Measurements from ENCODE around the gene CREB3L2. TPM values are rescaled to one million over a fixed set of nuclear protein-coding genes. Genes with fewer than 3 reads are reported as not detected.

Gene CREB3L2
- total and polyA plus RNA-seq, 11 donors, result 4.0 to 40.6 (median 21.8) TPM

- H3K9me3 ChIP-seq, result no peaks in the 10 kb centered on the region
- H3K4me3 ChIP-seq, result no peak overlapping the region
- DNase-seq, result no peak
- no peaks in the 10 kb centered on the region for H3K4me1 ChIP-seq
- intact Hi-C loops (cut with DNase I), result no loop called here
- peaks cover 0 to 5% (median 0%) of the 10 kb centered on the region in 9 donors for H3K27me3 ChIP-seq
- H3K27ac ChIP-seq, result no peak overlapping the region
- ATAC-seq, result no peak
- no peaks in the 10 kb centered on the region for H3K36me3 ChIP-seq
- WGBS, 4 donors, result 23 to 29% (median 25%) methylated on average over 2 of the region's 2 CpGs
- TF ChIP-seq POLR2A (IDR thresholded peaks at IDR 0.05), result no peak
- TF ChIP-seq CTCF (IDR thresholded peaks at IDR 0.05), result no peak
Measured at GRCh38 chr7:138027100-138027499, 25.2 kb upstream of the CREB3L2 start.

- ATAC-seq (no peak), DNase-seq (no peak)
- Histone ChIP-seq H3K36me3 (no peaks in the 10 kb centered on the region), H3K4me1 (no peaks in the 10 kb centered on the region), H3K4me3 (no peak overlapping the region), H3K9me3 (no peaks in the 10 kb centered on the region), H3K27ac (no peak overlapping the region), H3K27me3 (peaks cover 0 to 5% (median 0%) of the 10 kb centered on the region in 9 donors)
- 92 to 98% (median 97%) methylated on average over 1 of the region's 1 CpG for WGBS, 4 donors
- intact Hi-C loops (cut with DNase I), result no loop called here
- no peak for TF ChIP-seq POLR2A (IDR thresholded peaks at IDR 0.05)
- no peak for TF ChIP-seq CTCF (IDR thresholded peaks at IDR 0.05)
Measured at GRCh38 chr7:138025215-138026186, 23.6 kb upstream of the CREB3L2 start.

GRCh38 chr7:138024765-138025164 is 22.9 kb upstream of the CREB3L2 start:
- Histone ChIP-seq H3K4me3 (no peak overlapping the region), H3K9me3 (no peaks in the 10 kb centered on the region), H3K4me1 (no peaks in the 10 kb centered on the region), H3K27me3 (peaks cover 0 to 5% (median 0%) of the 10 kb centered on the region in 9 donors), H3K27ac (no peak overlapping the region), H3K36me3 (no peaks in the 10 kb centered on the region)
- intact Hi-C loops (cut with DNase I), result no loop called here
- TF ChIP-seq CTCF (IDR thresholded peaks at IDR 0.05), result no peak
- no peak for TF ChIP-seq POLR2A (IDR thresholded peaks at IDR 0.05)
- WGBS, 4 donors, result 87 to 91% (median 89%) methylated on average over 4 of the region's 4 CpGs
- ATAC-seq (no peak), DNase-seq (no peak)

- no peaks in the 10 kb centered on the region for H3K9me3 ChIP-seq
- H3K27me3 ChIP-seq, result peaks cover 0 to 5% (median 0%) of the 10 kb centered on the region in 9 donors
- no peaks in the 10 kb centered on the region for H3K4me1 ChIP-seq
- H3K4me3 ChIP-seq, result no peak overlapping the region
- intact Hi-C loops (cut with DNase I), result no loop called here
- DNase-seq, result no peak
- ATAC-seq, result no peak
- H3K36me3 ChIP-seq, result no peaks in the 10 kb centered on the region
- TF ChIP-seq CTCF (IDR thresholded peaks at IDR 0.05), result no peak
- no peak for TF ChIP-seq POLR2A (IDR thresholded peaks at IDR 0.05)
- no peak overlapping the region for H3K27ac ChIP-seq
Measured at GRCh38 chr7:138024343-138024691, 22.4 kb upstream of the CREB3L2 start.
